ENCODE measurements around the gene USP17L20. TPM values are rescaled to one million over a fixed set of nuclear protein-coding genes. Genes with fewer than 3 reads are reported as not detected.
"Not testable (repeated sequence)": the region's sequence is repeated elsewhere in the genome, so short reads cannot be mapped to it uniquely, and the experiment has no call there.

The USP17L20 gene
- total RNA-seq (2014; rRNA removed; shearing (Covaris generic)): not detected in 2 replicates

GRCh38 chr4:9257824-9258223 is at the start of gene USP17L20:
TSS of gene USP17L20 (plus strand) at chr4:9258124. CDS start at chr4:9258124, 0 bp downstream.
- not testable (repeated sequence) for DNase-seq (ENCODE audit: low spot score)

GRCh38 chr4:9210357-9210756 is 47.6 kb upstream of the USP17L20 start, which contains the start of gene USP17L10:
TSS of gene USP17L10 (plus strand) at chr4:9210657. CDS start at chr4:9210657, 0 bp downstream.
- not testable (repeated sequence) for DNase-seq (ENCODE audit: low spot score)

- not testable (repeated sequence) for DNase-seq (ENCODE audit: low spot score)
Observed at GRCh38 chr4:9214701-9215100, 43.2 kb upstream of the USP17L20 start.

GRCh38 chr4:9215105-9215504 is 42.8 kb upstream of the USP17L20 start, which contains the start of gene USP17L11:
TSS of gene USP17L11 (plus strand) at chr4:9215405. CDS start at chr4:9215405, 0 bp downstream.
- not testable (repeated sequence) for DNase-seq (ENCODE audit: low spot score)

- DNase-seq (ENCODE audit: low spot score): not testable (repeated sequence)
Observed at GRCh38 chr4:9219852-9220251, 38.1 kb upstream of the USP17L20 start, which contains the start of gene USP17L12. TSS of gene USP17L12 (plus strand) at chr4:9220152. CDS start at chr4:9220152, 0 bp downstream.

GRCh38 chr4:9224596-9224995 is 33.3 kb upstream of the USP17L20 start, which contains the start of gene USP17L13:
TSS of gene USP17L13 (plus strand) at chr4:9224896. CDS start at chr4:9224896, 0 bp downstream.
- DNase-seq (ENCODE audit: low spot score): not testable (repeated sequence)

- DNase-seq (ENCODE audit: low spot score): not testable (repeated sequence)
Observed at GRCh38 chr4:9230249-9230648, 27.7 kb upstream of the USP17L20 start.

GRCh38 chr4:9234085-9234484 is 23.8 kb upstream of the USP17L20 start, which contains the start of gene USP17L15:
TSS of gene USP17L15 (plus strand) at chr4:9234385. CDS start at chr4:9234385, 0 bp downstream.
- DNase-seq (ENCODE audit: low spot score): not testable (repeated sequence)

- DNase-seq (ENCODE audit: low spot score): not testable (repeated sequence)
Observed at GRCh38 chr4:9238461-9238860, 19.5 kb upstream of the USP17L20 start.

- DNase-seq (ENCODE audit: low spot score): not testable (repeated sequence)
Observed at GRCh38 chr4:9243579-9243978, 14.3 kb upstream of the USP17L20 start, which contains the start of gene USP17L17. TSS of gene USP17L17 (plus strand) at chr4:9243879. CDS start at chr4:9243879, 0 bp downstream.

GRCh38 chr4:9247953-9248680 is 9.8 kb upstream of the USP17L20 start, which contains the start of gene USP17L18:
TSS of gene USP17L18 (plus strand) at chr4:9248630. CDS start at chr4:9248630, 0 bp downstream.
- DNase-seq (ENCODE audit: low spot score): not testable (repeated sequence)

GRCh38 chr4:9253078-9253477 is 4.8 kb upstream of the USP17L20 start, which contains the start of gene USP17L19:
TSS of gene USP17L19 (plus strand) at chr4:9253378. CDS start at chr4:9253378, 0 bp downstream.
- DNase-seq (ENCODE audit: low spot score): not testable (repeated sequence)

GRCh38 chr4:9262572-9262971 is 4.6 kb downstream of the USP17L20 start, which contains the start of gene USP17L21:
TSS of gene USP17L21 (plus strand) at chr4:9262872. CDS start at chr4:9262872, 0 bp downstream.
- not testable (repeated sequence) for DNase-seq (ENCODE audit: low spot score)

GRCh38 chr4:9267319-9267718 is 9.4 kb downstream of the USP17L20 start, which contains the start of gene USP17L22:
TSS of gene USP17L22 (plus strand) at chr4:9267619. CDS start at chr4:9267619, 0 bp downstream.
- DNase-seq (ENCODE audit: low spot score): not testable (repeated sequence)

GRCh38 chr4:9271719-9272118 is 13.8 kb downstream of the USP17L20 start:
- not testable (repeated sequence) for DNase-seq (ENCODE audit: low spot score)

Other genes starting within 250 kb of the USP17L20 start
- gene FAM90A26, start 87.7 kb upstream of the USP17L20 start, total RNA-seq (2014; rRNA removed; shearing (Covaris generic)): not detected in 2 replicates
- not detected in 2 replicates for gene USP17L10, start 47.5 kb upstream of the USP17L20 start, total RNA-seq (2014; rRNA removed; shearing (Covaris generic))
- gene USP17L11, start 42.7 kb upstream of the USP17L20 start, total RNA-seq (2014; rRNA removed; shearing (Covaris generic)): not detected in 2 replicates
- not detected in 2 replicates for gene USP17L12, start 38.0 kb upstream of the USP17L20 start, total RNA-seq (2014; rRNA removed; shearing (Covaris generic))
- gene USP17L13, start 33.2 kb upstream of the USP17L20 start, total RNA-seq (2014; rRNA removed; shearing (Covaris generic)): not detected in 2 replicates
- not detected in 2 replicates for gene USP17L15, start 23.7 kb upstream of the USP17L20 start, total RNA-seq (2014; rRNA removed; shearing (Covaris generic))
- gene USP17L17, start 14.2 kb upstream of the USP17L20 start, total RNA-seq (2014; rRNA removed; shearing (Covaris generic)): not detected in 2 replicates
- gene USP17L18, start 9.5 kb upstream of the USP17L20 start, total RNA-seq (2014; rRNA removed; shearing (Covaris generic)): not detected in 2 replicates
- gene USP17L19, start 4.7 kb upstream of the USP17L20 start, total RNA-seq (2014; rRNA removed; shearing (Covaris generic)): not detected in 2 replicates
- not detected in 2 replicates for gene USP17L21, start 4.7 kb downstream of the USP17L20 start, total RNA-seq (2014; rRNA removed; shearing (Covaris generic))
- gene USP17L22, start 9.5 kb downstream of the USP17L20 start, total RNA-seq (2014; rRNA removed; shearing (Covaris generic)): not detected in 2 replicates
- gene USP17L24, start 67.0 kb downstream of the USP17L20 start, total RNA-seq (2014; rRNA removed; shearing (Covaris generic)): not detected in 2 replicates
- gene USP17L25, start 71.8 kb downstream of the USP17L20 start, total RNA-seq (2014; rRNA removed; shearing (Covaris generic)): not detected in 2 replicates
- gene USP17L26, start 76.5 kb downstream of the USP17L20 start, total RNA-seq (2014; rRNA removed; shearing (Covaris generic)): not detected in 2 replicates
- gene USP17L5, start 81.3 kb downstream of the USP17L20 start, total RNA-seq (2014; rRNA removed; shearing (Covaris generic)): not detected in 2 replicates
- gene USP17L27, start 86.0 kb downstream of the USP17L20 start, total RNA-seq (2014; rRNA removed; shearing (Covaris generic)): not detected in 2 replicates
- gene USP17L28, start 90.8 kb downstream of the USP17L20 start, total RNA-seq (2014; rRNA removed; shearing (Covaris generic)): not detected in 2 replicates
- gene USP17L29, start 95.5 kb downstream of the USP17L20 start, total RNA-seq (2014; rRNA removed; shearing (Covaris generic)): not detected in 2 replicates
- gene USP17L30, start 105.0 kb downstream of the USP17L20 start, total RNA-seq (2014; rRNA removed; shearing (Covaris generic)): not detected in 2 replicates
- not detected in 2 replicates for gene DEFB131A, start 186.3 kb downstream of the USP17L20 start, total RNA-seq (2014; rRNA removed; shearing (Covaris generic))